Fibroblast of lung (primary cell): ENCODE measurements around the gene DSP. TPM values are rescaled to one million over a fixed set of nuclear protein-coding genes. Genes with fewer than 3 reads are reported as not detected.

Source experiments
- DNase-seq, 2 donors: peaks; one replicate each; pipeline versions ENCODE4 v3.0.0 to v3.0.0-alpha.2; 2010; ENCODE audit warnings: low read depth in 2 of 2
- H2AFZ ChIP-seq: 2 replicates; pipeline ENCODE4 v1.5.1; 2012; ENCODE audit warnings: low read length, control low read depth, inconsistent platforms
- H3K27ac ChIP-seq: 2 replicates; pipeline ENCODE4 v1.5.1; 2011; ENCODE audit warnings: low read length, control low read depth; ENCODE audit not compliant: insufficient read depth
- H3K27me3 ChIP-seq: 2 replicates; pipeline ENCODE4 v1.5.1; 2011; ENCODE audit warnings: mild to moderate bottlenecking, low read length; ENCODE audit not compliant: control insufficient read depth, insufficient read depth
- H3K36me3 ChIP-seq: 2 replicates; pipeline ENCODE4 v1.5.1; 2011; ENCODE audit warnings: low read length; ENCODE audit not compliant: control insufficient read depth, insufficient read depth
- H3K4me1 ChIP-seq: 2 replicates; pipeline ENCODE4 v1.5.1; 2011; ENCODE audit warnings: low read length; ENCODE audit not compliant: control insufficient read depth, insufficient read depth; ENCODE audit errors: extremely low read depth
- H3K4me2 ChIP-seq: 2 replicates; pipeline ENCODE4 v1.5.1; 2011; ENCODE audit warnings: low read length, control low read depth; ENCODE audit not compliant: insufficient read depth; ENCODE audit errors: extremely low read depth
- H3K4me3 ChIP-seq, 4 experiments: fragments of 200-600 bp in 1 of 4; sonication (generic) in 1 of 4; replicated peaks in 1 of 4; 2 replicates each; pipeline ENCODE4 v1.5.1; 2011 to 2016; ENCODE audit warnings: low read length in 4 of 4, low read depth in 3 of 4, mild to moderate bottlenecking in 3 of 4, control low read depth in 2 of 4, inconsistent platforms in 1 of 4, mixed read lengths in 1 of 4; ENCODE audit not compliant: insufficient read depth in 1 of 4; ENCODE audit errors: control extremely low read depth in 1 of 4
- H3K79me2 ChIP-seq: 2 replicates; pipeline ENCODE4 v1.5.1; 2012; ENCODE audit warnings: mild to moderate bottlenecking, low read length, inconsistent platforms; ENCODE audit not compliant: control insufficient read depth, insufficient read depth
- H3K9ac ChIP-seq: 2 replicates; pipeline ENCODE4 v1.5.1; 2011; ENCODE audit warnings: mild to moderate bottlenecking, low read length, control low read depth; ENCODE audit not compliant: insufficient read depth
- H3K9me3 ChIP-seq: 2 replicates; pipeline ENCODE4 v1.5.1; 2012; ENCODE audit warnings: low read depth, low read length; ENCODE audit not compliant: control insufficient read depth, insufficient read depth
- H4K20me1 ChIP-seq: 2 replicates; pipeline ENCODE4 v1.5.1; 2011; ENCODE audit warnings: low read length; ENCODE audit not compliant: control insufficient read depth, insufficient read depth; ENCODE audit errors: extremely low read depth
- EZH2 ChIP-seq: IDR thresholded peaks from 2 replicates; pipeline ENCODE4 v1.5.1; 2012; ENCODE audit warnings: low read length, control low read depth, mild to moderate bottlenecking; ENCODE audit errors: missing control alignments
- polyA plus RNA-seq, 2 donors: library from polyadenylated mRNA; depleted of rRNA in 1 of 2; stranded (reverse) in 1 of 2; unstranded in 1 of 2; fragments of >200 nt; gene quantifications; 2 replicates each; pipeline ENCODE4 v1.2.1, GENCODE V29; 2011 to 2012; ENCODE audit warnings: missing spikeins in 1 of 2
- total RNA-seq: library from RNA; depleted of rRNA; stranded (reverse); fragments of >200 nt; gene quantifications from 2 replicates; pipeline ENCODE4 v1.2.1, GENCODE V29; 2014
- TF ChIP-seq, protein P1 (sequence below), 2 donors: IDR thresholded peaks in 1 of 2; conservative IDR thresholded peaks in 1 of 2; 1 replicate in 1 of 2; 2 replicates in 1 of 2; pipeline ENCODE4 v1.5.1; 2011 to 2012; ENCODE audit warnings: low read length in 2 of 2, control low read depth in 1 of 2, inconsistent platforms in 1 of 2, low read depth in 1 of 2, mild to moderate bottlenecking in 1 of 2

The DSP gene
- total and polyA plus RNA-seq, 2 donors (not counting 1 experiment from before 2014, with no cell fraction given) = 3.8 TPM; not detected in 1

DNA sequence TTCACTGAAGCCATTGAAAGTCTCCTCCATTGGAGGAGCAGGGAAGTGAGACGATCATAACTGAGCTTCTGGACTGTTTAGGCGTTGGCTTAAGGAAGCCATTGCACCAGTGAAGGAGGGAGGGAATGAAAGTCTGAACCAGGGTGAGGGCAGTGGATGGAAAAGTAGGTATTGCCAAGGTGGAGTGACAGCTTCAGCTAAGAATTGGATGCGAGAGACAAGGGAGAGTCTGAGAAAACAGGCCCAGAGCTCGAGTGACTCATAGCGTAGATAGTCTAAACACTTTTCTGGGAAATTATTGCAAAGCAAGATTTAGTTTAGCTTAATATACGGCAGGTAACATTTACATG, 4.5 kb downstream of the DSP start:
- H2AFZ ChIP-seq = no peak overlapping the region
- no peak overlapping the region for H3K4me2 ChIP-seq
- no peak overlapping the region for H3K9ac ChIP-seq
- H3K79me2 ChIP-seq = no peaks in the 10 kb centered on the region
- peaks cover 19% of the 10 kb centered on the region for H3K27me3 ChIP-seq
- H3K9me3 ChIP-seq = no peaks in the 10 kb centered on the region
- no peaks in the 10 kb centered on the region for H3K36me3 ChIP-seq
- TF ChIP-seq, protein P1, sequence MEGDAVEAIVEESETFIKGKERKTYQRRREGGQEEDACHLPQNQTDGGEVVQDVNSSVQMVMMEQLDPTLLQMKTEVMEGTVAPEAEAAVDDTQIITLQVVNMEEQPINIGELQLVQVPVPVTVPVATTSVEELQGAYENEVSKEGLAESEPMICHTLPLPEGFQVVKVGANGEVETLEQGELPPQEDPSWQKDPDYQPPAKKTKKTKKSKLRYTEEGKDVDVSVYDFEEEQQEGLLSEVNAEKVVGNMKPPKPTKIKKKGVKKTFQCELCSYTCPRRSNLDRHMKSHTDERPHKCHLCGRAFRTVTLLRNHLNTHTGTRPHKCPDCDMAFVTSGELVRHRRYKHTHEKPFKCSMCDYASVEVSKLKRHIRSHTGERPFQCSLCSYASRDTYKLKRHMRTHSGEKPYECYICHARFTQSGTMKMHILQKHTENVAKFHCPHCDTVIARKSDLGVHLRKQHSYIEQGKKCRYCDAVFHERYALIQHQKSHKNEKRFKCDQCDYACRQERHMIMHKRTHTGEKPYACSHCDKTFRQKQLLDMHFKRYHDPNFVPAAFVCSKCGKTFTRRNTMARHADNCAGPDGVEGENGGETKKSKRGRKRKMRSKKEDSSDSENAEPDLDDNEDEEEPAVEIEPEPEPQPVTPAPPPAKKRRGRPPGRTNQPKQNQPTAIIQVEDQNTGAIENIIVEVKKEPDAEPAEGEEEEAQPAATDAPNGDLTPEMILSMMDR (conservative IDR thresholded peaks at IDR 0.05 in 1 of 2, IDR thresholded peaks at IDR 0.05 in 1 of 2; ENCODE audit: low read depth in 1 of 2, low read length in 2 of 2) = no peak
- TF ChIP-seq EZH2 = no peak
- H3K27ac ChIP-seq = no peak overlapping the region
- H4K20me1 ChIP-seq = no peaks in the 10 kb centered on the region
- no peaks in the 10 kb centered on the region for H3K4me1 ChIP-seq
- no peak overlapping the region for H3K4me3 ChIP-seq
- peak in 1 of 2 donors; percentile 16 for DNase-seq

DNA sequence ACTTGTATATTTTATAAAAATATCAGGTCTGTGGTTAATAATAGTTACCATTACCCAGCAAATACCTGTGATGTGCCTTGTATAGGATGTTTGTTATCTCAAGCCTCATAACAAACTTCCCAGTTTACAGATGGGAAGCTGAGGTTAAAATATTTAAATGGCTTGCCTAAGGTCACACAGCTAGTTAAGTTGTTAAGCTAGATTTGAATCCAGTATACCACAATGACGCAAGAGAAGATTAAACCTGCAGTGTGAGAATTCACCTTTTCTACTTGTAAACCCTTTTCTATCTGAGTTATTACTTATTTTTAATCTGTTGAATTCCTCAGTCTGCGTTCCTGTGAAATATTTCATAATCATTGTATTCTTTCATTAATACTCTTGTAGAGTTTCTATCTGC, 4.9 kb downstream of the DSP start:
- Histone ChIP-seq H3K4me2 (no peak overlapping the region), H3K9ac (no peak overlapping the region)

GRCh38 chr6:7546896-7547295, 5.4 kb downstream of the DSP start:
- no peak for TF ChIP-seq EZH2
- TF ChIP-seq, protein P1 (conservative IDR thresholded peaks at IDR 0.05 in 1 of 2, IDR thresholded peaks at IDR 0.05 in 1 of 2; ENCODE audit: low read depth in 1 of 2, low read length in 2 of 2) = no peak
- Histone ChIP-seq H3K9ac (no peak overlapping the region), H3K27ac (no peak overlapping the region), H3K36me3 (no peaks in the 10 kb centered on the region), H4K20me1 (no peaks in the 10 kb centered on the region), H3K79me2 (no peaks in the 10 kb centered on the region), H3K4me2 (no peak overlapping the region), H2AFZ (no peak overlapping the region), H3K4me1 (no peaks in the 10 kb centered on the region), H3K4me3 (no peak overlapping the region), H3K27me3 (peaks cover 10% of the 10 kb centered on the region), H3K9me3 (no peaks in the 10 kb centered on the region)
- DNase-seq = no peak

More for the DNA sequence above, 4.9 kb downstream of the DSP start:
- Histone ChIP-seq H3K9me3 (no peaks in the 10 kb centered on the region), H3K27me3 (peaks cover 15% of the 10 kb centered on the region), H3K79me2 (no peaks in the 10 kb centered on the region), H3K27ac (no peak overlapping the region), H3K4me3 (no peak overlapping the region), H2AFZ (no peak overlapping the region), H4K20me1 (no peaks in the 10 kb centered on the region), H3K4me1 (no peaks in the 10 kb centered on the region), H3K36me3 (no peaks in the 10 kb centered on the region)
- DNase-seq = no peak
- TF ChIP-seq EZH2 = no peak
- TF ChIP-seq, protein P1 (conservative IDR thresholded peaks at IDR 0.05 in 1 of 2, IDR thresholded peaks at IDR 0.05 in 1 of 2; ENCODE audit: low read depth in 1 of 2, low read length in 2 of 2) = no peak
